Subcutaneous abdominal adipose tissue (tissue), 5 donors: ENCODE results near the gene EDC4.

Source experiments
- H3K27ac ChIP-seq: one replicate; pipeline ENCODE4 v1.7.0; 2013; ENCODE audit warnings: low read depth, mild to moderate bottlenecking, inconsistent platforms, low read length, moderate library complexity
- H3K27me3 ChIP-seq, 5 donors: one replicate each; pipeline ENCODE4 v1.7.0; 2013; ENCODE audit warnings: low read length in 5 of 5, inconsistent platforms in 1 of 5; ENCODE audit not compliant: control insufficient read depth in 5 of 5, insufficient read depth in 4 of 5
- H3K36me3 ChIP-seq, 5 donors: one replicate each; pipeline ENCODE4 v1.7.0; 2013; ENCODE audit warnings: low read length in 5 of 5; ENCODE audit not compliant: control insufficient read depth in 5 of 5, insufficient read depth in 5 of 5
- H3K4me1 ChIP-seq, 5 donors: one replicate each; pipeline ENCODE4 v1.7.0; 2013; ENCODE audit warnings: low read length in 5 of 5, mild to moderate bottlenecking in 3 of 5, moderate library complexity in 1 of 5; ENCODE audit not compliant: control insufficient read depth in 5 of 5, insufficient read depth in 5 of 5
- H3K4me3 ChIP-seq, 5 donors: one replicate each; pipeline ENCODE4 v1.7.0; 2013; ENCODE audit warnings: low read length in 5 of 5, low read depth in 1 of 5
- H3K9ac ChIP-seq, 5 donors: one replicate each; pipeline ENCODE4 v1.7.0; 2013; ENCODE audit warnings: low read length in 5 of 5, mild to moderate bottlenecking in 4 of 5, moderate library complexity in 3 of 5
- H3K9me3 ChIP-seq, 5 donors: one replicate each; pipeline ENCODE4 v1.7.0; 2013; ENCODE audit warnings: low read length in 5 of 5; ENCODE audit not compliant: control insufficient read depth in 5 of 5
- donor health status: healthy.
- donor health status: healthy.
- donor health status: healthy.
- donor health status: healthy.
- donor health status: healthy.

EDC4 gene

DNA sequence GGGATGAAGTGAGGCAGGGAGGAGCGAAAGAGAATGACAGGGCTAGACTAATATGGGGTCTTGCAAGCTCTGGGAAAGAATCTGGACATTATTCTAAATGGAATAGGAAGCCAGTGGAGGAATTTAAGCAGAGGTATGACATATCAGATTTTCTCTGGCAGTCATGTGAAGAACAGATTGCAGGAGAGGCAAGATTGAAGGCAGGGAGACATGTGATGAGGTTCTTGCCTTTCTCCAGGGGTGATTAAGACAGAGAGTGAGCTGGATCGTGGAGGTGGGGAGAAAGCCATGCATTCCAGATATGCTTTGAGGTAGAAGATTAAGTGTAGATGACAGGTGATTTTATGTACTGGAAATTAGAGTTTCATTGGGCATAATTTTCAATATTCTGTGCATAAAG is 35.0 kb upstream of the EDC4 start:
- Histone ChIP-seq H3K4me1 (peaks cover 7 to 26% (median 22%) of the 10 kb centered on the region in 5 donors), H3K9ac (no peak overlapping the region), H3K27me3 (no peaks in the 10 kb centered on the region), H3K9me3 (no peaks in the 10 kb centered on the region), H3K36me3 (no peaks in the 10 kb centered on the region), H3K4me3 (no peak overlapping the region), H3K27ac (no peak overlapping the region)

DNA sequence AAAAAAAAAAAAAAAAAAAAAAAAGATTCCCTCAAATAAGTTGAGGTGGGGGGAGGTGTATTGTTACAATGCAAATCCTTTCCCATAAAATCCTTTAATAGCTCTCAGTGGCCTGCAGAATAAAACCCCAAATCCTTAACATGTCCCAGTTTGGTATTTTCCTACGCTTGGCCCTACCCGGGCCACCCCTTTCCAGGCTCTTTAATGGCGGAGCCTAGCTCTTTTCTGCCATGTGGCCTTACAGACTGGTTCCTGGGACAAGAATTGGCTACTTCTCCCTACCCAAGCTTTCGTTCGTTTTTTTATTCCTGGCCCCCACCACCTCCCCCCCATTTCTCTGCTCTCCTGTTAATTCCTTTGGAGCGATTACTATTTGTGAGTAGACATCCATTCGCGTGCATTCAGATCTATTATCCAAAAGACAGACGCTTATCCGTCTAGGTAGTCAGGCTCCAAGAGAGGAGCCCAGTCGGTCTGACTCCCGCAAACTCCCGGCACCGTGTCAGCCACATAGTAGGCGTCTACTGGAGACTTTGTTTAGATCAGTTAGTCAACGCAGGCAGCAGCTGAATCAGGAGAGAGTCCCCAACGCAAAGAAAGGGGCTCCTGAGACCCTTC is 31.5 kb upstream of the EDC4 start:
- Histone ChIP-seq H3K9ac (peak overlapping the region in 4 of 5 donors; percentile 86 to 96 (median 92)), H3K36me3 (peaks cover 0 to 2% (median 0%) of the 10 kb centered on the region in 5 donors), H3K4me1 (peaks cover 20 to 46% (median 45%) of the 10 kb centered on the region in 5 donors), H3K9me3 (no peaks in the 10 kb centered on the region), H3K4me3 (peak overlapping the region; percentile 67 to 97 (median 82)), H3K27ac (peak overlapping the region; percentile 97), H3K27me3 (no peaks in the 10 kb centered on the region)

DNA sequence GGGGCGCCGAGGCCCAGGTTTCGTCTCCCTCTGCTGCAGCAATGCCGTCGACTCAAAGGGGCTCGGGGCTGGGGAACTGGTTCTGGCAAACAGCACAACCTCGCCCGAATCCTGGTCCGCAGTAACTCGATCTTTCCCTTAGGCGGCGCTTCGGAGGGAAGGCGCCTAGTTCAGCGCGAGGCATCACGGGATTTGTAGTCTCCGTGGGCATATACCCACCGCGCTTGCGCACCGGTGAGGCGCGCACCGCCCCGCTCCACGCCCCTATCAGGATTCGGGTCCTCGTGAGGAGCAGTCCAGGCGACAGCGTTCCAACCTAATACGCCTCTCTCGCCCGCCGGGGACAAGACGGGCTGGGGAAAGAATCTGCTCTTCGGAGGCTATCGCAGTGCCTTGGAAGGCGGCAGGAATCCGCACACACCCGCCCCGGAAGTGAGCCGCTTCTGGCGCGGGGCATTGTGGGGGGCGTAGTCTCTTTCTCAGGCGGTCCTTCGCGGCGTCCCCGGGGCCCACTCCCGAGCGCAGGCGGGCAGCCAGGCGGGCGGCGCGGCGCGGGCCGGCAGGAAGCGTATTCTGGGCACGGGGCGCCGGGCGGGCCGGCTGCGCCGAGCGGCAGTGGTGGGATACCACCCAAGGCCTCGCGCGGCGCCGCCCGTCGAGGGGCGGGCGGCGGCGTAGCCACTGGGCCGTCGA is 30.9 kb upstream of the EDC4 start, which contains the start of gene THAP11:
Gene THAP11, plus strand, starts transcription at position 505 of the 693 bp plus-strand sequence. CDS start 235 bp downstream, outside the sequence.
- Histone ChIP-seq H3K27me3 (no peaks in the 10 kb centered on the region), H3K36me3 (peaks cover 0 to 2% (median 0%) of the 10 kb centered on the region in 5 donors), H3K9me3 (no peaks in the 10 kb centered on the region), H3K4me3 (peak within 1 kb of the TSS; percentile 75 to 97 (median 86)), H3K9ac (peak within 1 kb of the TSS; percentile 81 to 96 (median 90)), H3K4me1 (peaks cover 20 to 48% (median 46%) of the 10 kb centered on the region in 5 donors), H3K27ac (peak within 1 kb of the TSS; percentile 97)

DNA sequence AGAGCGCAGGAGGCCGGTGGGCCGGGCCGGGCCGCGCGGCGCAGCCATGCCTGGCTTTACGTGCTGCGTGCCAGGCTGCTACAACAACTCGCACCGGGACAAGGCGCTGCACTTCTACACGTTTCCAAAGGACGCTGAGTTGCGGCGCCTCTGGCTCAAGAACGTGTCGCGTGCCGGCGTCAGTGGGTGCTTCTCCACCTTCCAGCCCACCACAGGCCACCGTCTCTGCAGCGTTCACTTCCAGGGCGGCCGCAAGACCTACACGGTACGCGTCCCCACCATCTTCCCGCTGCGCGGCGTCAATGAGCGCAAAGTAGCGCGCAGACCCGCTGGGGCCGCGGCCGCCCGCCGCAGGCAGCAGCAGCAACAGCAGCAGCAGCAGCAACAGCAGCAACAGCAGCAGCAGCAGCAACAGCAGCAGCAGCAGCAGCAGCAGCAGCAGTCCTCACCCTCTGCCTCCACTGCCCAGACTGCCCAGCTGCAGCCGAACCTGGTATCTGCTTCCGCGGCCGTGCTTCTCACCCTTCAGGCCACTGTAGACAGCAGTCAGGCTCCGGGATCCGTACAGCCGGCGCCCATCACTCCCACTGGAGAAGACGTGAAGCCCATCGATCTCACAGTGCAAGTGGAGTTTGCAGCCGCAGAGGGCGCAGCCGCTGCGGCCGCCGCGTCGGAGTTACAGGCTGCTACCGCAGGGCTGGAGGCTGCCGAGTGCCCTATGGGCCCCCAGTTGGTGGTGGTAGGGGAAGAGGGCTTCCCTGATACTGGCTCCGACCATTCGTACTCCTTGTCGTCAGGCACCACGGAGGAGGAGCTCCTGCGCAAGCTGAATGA is 30.1 kb upstream of the EDC4 start:
- H3K4me3 ChIP-seq, result peak overlapping the region; percentile 75 to 97 (median 86)
- peaks cover 20 to 54% (median 52%) of the 10 kb centered on the region in 5 donors for H3K4me1 ChIP-seq
- peak overlapping the region; percentile 97 for H3K27ac ChIP-seq
- peaks cover 0 to 2% (median 0%) of the 10 kb centered on the region in 5 donors for H3K36me3 ChIP-seq
- no peaks in the 10 kb centered on the region for H3K9me3 ChIP-seq
- H3K9ac ChIP-seq, result peak overlapping the region; percentile 70 to 94 (median 81)
- H3K27me3 ChIP-seq, result no peaks in the 10 kb centered on the region

DNA sequence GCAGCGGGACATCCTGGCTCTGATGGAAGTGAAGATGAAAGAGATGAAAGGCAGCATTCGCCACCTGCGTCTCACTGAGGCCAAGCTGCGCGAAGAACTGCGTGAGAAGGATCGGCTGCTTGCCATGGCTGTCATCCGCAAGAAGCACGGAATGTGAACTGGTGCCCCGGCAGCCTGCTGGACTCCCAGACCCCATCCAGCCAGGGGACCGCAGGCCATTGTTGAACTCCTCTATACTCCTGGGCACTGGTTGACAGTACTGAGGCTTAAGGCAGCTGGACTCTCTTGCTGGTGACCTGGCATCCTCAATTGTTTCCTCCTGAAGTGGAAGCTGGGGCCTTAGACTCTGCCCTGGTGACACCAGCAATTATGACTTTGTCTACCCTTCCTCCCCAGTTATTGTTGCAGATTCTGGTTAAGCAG is 29.5 kb upstream of the EDC4 start:
- peak overlapping the region; percentile 97 for H3K27ac ChIP-seq
- peaks cover 0 to 2% (median 0%) of the 10 kb centered on the region in 5 donors for H3K36me3 ChIP-seq
- H3K9ac ChIP-seq, result peak overlapping the region; percentile 62 to 86 (median 79)
- peak overlapping the region; percentile 75 to 97 (median 86) for H3K4me3 ChIP-seq
- no peaks in the 10 kb centered on the region for H3K9me3 ChIP-seq
- H3K27me3 ChIP-seq, result no peaks in the 10 kb centered on the region
- peaks cover 22 to 60% (median 58%) of the 10 kb centered on the region in 5 donors for H3K4me1 ChIP-seq

DNA sequence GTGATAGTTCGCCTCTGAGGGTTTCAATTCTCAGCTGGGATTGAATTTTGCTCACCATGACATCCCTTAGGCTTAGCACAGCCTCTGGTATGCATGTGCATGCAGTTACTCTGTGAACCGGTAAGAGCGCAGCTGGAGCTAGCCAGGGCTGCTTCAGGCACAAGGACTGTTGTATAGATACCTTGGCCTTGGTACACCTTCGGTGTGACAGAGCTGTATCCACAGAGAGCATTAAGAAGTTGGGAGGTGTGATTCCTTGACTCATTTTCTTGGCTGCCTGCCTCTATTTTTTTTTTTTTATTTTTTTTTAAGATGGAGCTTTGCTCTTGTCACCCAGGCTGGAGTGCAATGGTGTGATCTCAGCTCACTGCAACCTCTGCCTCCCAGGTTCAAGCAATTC is 28.4 kb upstream of the EDC4 start:
- no peak overlapping the region for H3K4me3 ChIP-seq
- H3K36me3 ChIP-seq, result peaks cover 0 to 2% (median 0%) of the 10 kb centered on the region in 5 donors
- no peaks in the 10 kb centered on the region for H3K9me3 ChIP-seq
- peaks cover 22 to 63% (median 60%) of the 10 kb centered on the region in 5 donors for H3K4me1 ChIP-seq
- H3K27ac ChIP-seq, result peak overlapping the region; percentile 93
- no peaks in the 10 kb centered on the region for H3K27me3 ChIP-seq
- H3K9ac ChIP-seq, result peak overlapping the region in 1 of 5 donors; percentile 79

DNA sequence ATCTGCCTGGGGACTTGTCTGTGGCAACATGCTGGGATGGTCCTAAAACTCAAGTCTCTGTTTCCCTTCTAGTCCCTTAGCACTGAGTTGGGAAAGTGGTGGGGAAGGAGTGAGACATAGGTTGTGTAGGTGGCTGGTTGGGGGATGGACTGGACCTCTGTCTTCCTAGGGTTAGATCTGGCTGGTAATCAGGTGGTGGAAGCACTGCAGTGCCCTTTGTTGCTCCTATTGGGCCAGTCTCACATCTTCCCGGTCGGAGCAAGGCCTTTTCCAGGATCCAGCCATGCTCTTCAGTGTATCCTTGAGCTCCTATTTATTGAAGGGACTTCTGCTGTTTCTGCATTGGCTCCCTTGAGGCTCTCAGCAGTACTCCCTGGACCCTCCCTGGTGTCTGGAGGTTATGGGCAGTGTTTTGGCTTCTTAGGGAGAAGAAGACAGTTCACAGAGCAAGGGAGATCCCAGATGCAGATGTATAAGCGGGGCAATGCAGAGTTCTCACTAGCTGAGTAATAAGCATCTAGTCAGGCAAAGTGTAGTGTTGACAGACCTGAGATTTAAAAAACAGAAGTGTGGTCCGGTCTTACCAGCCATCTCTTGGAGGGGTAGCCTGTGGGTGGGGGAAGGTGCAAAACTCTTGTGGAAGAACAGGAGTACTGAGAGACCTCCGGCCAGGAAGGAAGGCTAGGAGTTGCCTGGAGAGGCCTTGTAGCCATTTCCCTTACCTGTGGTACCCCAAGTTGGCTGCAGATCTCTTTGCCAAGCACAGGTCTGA is 27.4 kb upstream of the EDC4 start:
- no peaks in the 10 kb centered on the region for H3K9me3 ChIP-seq
- H3K9ac ChIP-seq, result peak overlapping the region; percentile 39 to 97 (median 82)
- peak overlapping the region; percentile 67 to 94 (median 82) for H3K4me3 ChIP-seq
- peak overlapping the region; percentile 93 for H3K27ac ChIP-seq
- H3K36me3 ChIP-seq, result peaks cover 0 to 2% (median 0%) of the 10 kb centered on the region in 5 donors
- peaks cover 22 to 63% (median 60%) of the 10 kb centered on the region in 5 donors for H3K4me1 ChIP-seq
- H3K27me3 ChIP-seq, result no peaks in the 10 kb centered on the region

DNA sequence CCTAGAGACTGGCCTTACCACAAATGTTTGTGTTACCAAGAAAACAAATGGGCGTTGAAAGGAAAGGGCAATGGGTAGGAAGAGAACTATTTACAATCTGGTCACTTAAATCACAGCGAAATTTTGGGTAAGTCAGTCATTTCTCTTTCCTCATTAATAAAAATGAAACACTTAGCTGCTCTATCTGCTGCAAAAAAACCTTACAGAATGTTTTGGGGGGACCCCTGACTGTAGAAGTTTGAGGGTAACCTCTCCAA is 26.9 kb upstream of the EDC4 start:
- H3K9ac ChIP-seq, result peak overlapping the region; percentile 39 to 97 (median 82)
- H3K9me3 ChIP-seq, result no peaks in the 10 kb centered on the region
- peaks cover 22 to 63% (median 60%) of the 10 kb centered on the region in 5 donors for H3K4me1 ChIP-seq
- peak overlapping the region; percentile 67 to 94 (median 82) for H3K4me3 ChIP-seq
- H3K27me3 ChIP-seq, result no peaks in the 10 kb centered on the region
- H3K36me3 ChIP-seq, result peaks cover 0 to 2% (median 0%) of the 10 kb centered on the region in 5 donors
- peak overlapping the region; percentile 93 for H3K27ac ChIP-seq

DNA sequence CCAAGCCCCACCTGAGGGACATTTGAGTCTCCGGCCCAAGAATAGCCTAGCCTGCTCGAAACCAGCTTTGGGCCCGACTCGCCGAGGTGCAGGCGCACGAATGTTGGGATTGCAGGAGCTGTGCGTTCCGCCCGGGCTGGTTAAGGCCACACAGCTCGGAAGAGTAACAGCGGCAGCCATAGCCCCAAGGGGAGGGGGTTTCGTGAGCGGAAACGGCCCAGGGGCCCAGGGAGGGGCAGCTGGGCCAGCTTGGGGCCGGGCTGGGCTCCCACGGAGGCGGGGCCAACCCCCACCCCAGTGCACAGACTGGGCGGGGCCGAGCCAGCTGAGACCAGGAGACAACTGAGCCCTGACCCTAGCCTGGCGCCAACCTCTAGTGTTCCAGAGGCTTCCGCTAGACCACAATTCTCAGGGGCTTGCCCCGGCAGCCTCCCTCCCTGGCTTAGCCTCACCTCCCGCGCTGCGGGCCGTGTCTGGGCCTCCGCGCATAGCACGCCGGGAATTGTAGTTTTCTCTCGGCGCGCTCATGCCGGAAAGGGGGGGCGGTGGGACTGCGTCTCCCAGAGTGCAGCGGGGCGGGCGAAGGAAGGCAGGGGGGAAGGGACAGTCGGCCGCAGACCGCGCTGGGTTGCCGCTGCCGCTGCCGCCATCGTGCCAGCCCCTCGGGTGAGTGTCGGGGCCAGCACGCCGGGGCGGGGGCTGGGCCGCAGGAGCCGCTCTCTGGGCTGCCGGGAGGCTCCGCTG is 26.4 kb upstream of the EDC4 start, which contains the start of gene NUTF2:
Gene NUTF2, plus strand, starts transcription at position 614 of the 744 bp plus-strand sequence. CDS start 18,198 bp downstream, outside the sequence.
- H3K27me3 ChIP-seq, result no peaks in the 10 kb centered on the region
- H3K4me1 ChIP-seq, result peaks cover 22 to 60% (median 56%) of the 10 kb centered on the region in 5 donors
- H3K9me3 ChIP-seq, result no peaks in the 10 kb centered on the region
- peak within 1 kb of the TSS; percentile 68 to 94 (median 82) for H3K4me3 ChIP-seq
- peak within 1 kb of the TSS; percentile 39 to 97 (median 92) for H3K9ac ChIP-seq
- peak within 1 kb of the TSS; percentile 93 for H3K27ac ChIP-seq
- H3K36me3 ChIP-seq, result peaks cover 0 to 2% (median 0%) of the 10 kb centered on the region in 5 donors
